Ishikawa (cell line): ENCODE measurements around the gene PYM1.

Experiments used
- CEBPB ChIP-seq: IDR thresholded peaks from 2 replicates; pipeline ENCODE4 v1.6.1; 2012
- CREB1 ChIP-seq: IDR thresholded peaks from 2 replicates; pipeline ENCODE4 v1.6.1; 2012; ENCODE audit warnings: low read depth
- EGR1 ChIP-seq: IDR thresholded peaks from 2 replicates; pipeline ENCODE4 v1.6.1; 2012
- EP300 ChIP-seq: IDR thresholded peaks from 2 replicates; pipeline ENCODE4 v1.6.1; 2012; ENCODE audit warnings: borderline replicate concordance
- FOXM1 ChIP-seq: IDR thresholded peaks from 2 replicates; pipeline ENCODE4 v1.6.1; 2012; ENCODE audit warnings: low read depth, borderline replicate concordance
- NFIC ChIP-seq: IDR thresholded peaks from 2 replicates; pipeline ENCODE4 v1.6.1; 2012
- RAD21 ChIP-seq: IDR thresholded peaks from 2 replicates; pipeline ENCODE4 v1.6.1; 2012; ENCODE audit warnings: low read depth
- REST ChIP-seq: IDR thresholded peaks from 2 replicates; pipeline ENCODE4 v1.6.1; 2012; ENCODE audit warnings: low read depth, mild to moderate bottlenecking
- TAF1 ChIP-seq: IDR thresholded peaks from 2 replicates; pipeline ENCODE4 v1.6.1; 2012; ENCODE audit warnings: low read depth, mild to moderate bottlenecking
- TCF12 ChIP-seq: IDR thresholded peaks from 2 replicates; pipeline ENCODE4 v1.6.1; 2012; ENCODE audit warnings: low read depth
- TEAD4 ChIP-seq: IDR thresholded peaks from 2 replicates; pipeline ENCODE4 v1.6.1; 2012
- USF1 ChIP-seq: IDR thresholded peaks from 2 replicates; pipeline ENCODE4 v1.6.1; 2012
- YY1 ChIP-seq: IDR thresholded peaks from 2 replicates; pipeline ENCODE4 v1.6.1; 2012; ENCODE audit warnings: low read depth
- ZBTB7A ChIP-seq: IDR thresholded peaks from 2 replicates; pipeline ENCODE4 v1.6.1; 2012; ENCODE audit warnings: low read depth
- TF ChIP-seq, protein P1 (sequence below): IDR thresholded peaks from 2 replicates; pipeline ENCODE4 v1.6.1; 2012

The PYM1 gene

DNA sequence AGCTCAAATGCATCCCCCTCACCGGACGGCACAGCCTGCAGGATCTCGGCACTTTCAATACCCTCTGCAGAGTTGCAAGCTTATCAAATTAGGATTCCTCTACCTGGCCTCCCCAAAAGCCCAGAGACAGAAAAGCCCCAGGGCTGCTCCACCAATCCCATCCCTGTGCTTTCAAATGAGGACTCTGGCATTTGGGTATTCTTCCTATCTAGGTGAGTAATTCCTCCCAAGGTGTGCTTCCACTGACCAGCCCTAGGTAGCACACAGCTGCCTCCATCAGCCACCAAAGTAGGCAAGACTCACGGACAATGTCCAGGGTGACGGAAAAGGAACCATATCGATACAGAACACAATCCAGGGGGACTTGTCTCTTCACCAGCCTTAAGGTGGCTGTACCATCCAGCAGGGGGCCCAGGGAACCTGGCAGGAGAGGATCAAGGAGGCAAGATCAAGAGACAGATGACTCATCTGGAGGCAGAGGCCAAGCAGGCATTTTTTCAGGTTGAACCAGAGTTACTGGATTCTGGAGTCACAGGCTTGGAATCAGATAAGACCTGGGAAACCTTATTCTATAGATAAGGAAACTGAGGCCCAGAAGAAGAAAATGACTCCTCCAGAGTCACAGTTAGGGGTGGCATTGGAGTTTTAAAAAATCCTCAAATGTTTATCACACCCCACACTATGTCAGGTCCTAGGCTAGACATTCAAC lies 28.3 kb upstream of the PYM1 start:
- TF ChIP-seq TAF1 = no peak
- no peak for TF ChIP-seq FOXM1
- TF ChIP-seq TEAD4 = peak; percentile 75
- peak; percentile 62; the same call in 1 of the 2 replicates for TF ChIP-seq TCF12
- peak; percentile 42; the same call in 1 of the 2 replicates for TF ChIP-seq EP300
- TF ChIP-seq NFIC = peak; percentile 78
- TF ChIP-seq RAD21 = peak; percentile 54

DNA sequence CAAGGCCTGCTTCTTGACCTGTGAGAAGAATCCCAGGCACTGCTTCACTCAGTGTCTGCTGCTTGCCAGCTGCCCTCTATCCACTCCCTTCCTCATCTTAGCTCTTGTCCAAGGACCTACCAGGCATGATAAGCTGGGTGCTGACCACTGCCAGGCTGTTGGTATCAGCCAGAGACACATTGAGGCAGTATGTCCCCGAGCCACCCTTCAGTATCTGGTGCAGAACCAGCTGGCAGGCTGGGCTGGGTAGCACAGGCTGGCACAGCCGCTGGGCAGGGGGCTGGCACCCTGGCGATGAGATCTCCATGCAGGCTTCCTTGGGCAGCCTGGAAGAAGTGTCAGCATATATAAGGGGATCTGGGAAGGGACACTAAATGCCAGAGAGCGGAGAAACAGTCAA lies 27.6 kb upstream of the PYM1 start:
- no peak for TF ChIP-seq TCF12
- TF ChIP-seq TEAD4 = no peak
- TF ChIP-seq REST = no peak
- no peak for TF ChIP-seq TAF1
- no peak for TF ChIP-seq YY1
- no peak for TF ChIP-seq EP300
- TF ChIP-seq ZBTB7A = no peak
- TF ChIP-seq, protein P1, sequence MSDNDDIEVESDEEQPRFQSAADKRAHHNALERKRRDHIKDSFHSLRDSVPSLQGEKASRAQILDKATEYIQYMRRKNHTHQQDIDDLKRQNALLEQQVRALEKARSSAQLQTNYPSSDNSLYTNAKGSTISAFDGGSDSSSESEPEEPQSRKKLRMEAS = no peak
- no peak for TF ChIP-seq RAD21
- no peak for TF ChIP-seq USF1
- TF ChIP-seq NFIC = no peak
- no peak for TF ChIP-seq EGR1
- TF ChIP-seq CREB1 = no peak
- no peak for TF ChIP-seq CEBPB
- TF ChIP-seq FOXM1 = no peak

DNA sequence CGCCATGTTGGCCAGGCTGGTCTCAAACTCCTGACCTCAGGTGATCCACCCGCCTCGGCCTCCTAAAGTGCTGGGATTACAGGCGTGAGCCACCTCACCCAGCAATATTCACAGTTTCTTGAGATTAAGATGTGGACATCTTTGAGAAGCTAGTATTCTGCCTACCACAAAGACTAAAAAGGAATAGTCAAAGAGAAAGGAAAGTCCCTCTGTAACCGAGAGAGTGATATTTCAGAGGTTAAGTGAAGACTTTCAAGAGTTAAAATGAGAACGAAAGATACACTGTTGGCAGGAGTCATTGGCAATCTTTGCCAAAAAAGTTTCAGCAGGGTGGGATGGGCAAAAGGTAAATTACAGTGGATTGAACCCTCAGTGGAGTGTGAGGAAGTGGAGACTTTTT lies 18.9 kb upstream of the PYM1 start:
- TF ChIP-seq ZBTB7A (no peak), FOXM1 (no peak), NFIC (no peak), CREB1 (no peak), EGR1 (no peak), TCF12 (no peak), REST (no peak), USF1 (no peak), YY1 (no peak), TAF1 (no peak), RAD21 (no peak), TEAD4 (no peak), CEBPB (no peak), EP300 (no peak)
- TF ChIP-seq, protein P1 = no peak

DNA sequence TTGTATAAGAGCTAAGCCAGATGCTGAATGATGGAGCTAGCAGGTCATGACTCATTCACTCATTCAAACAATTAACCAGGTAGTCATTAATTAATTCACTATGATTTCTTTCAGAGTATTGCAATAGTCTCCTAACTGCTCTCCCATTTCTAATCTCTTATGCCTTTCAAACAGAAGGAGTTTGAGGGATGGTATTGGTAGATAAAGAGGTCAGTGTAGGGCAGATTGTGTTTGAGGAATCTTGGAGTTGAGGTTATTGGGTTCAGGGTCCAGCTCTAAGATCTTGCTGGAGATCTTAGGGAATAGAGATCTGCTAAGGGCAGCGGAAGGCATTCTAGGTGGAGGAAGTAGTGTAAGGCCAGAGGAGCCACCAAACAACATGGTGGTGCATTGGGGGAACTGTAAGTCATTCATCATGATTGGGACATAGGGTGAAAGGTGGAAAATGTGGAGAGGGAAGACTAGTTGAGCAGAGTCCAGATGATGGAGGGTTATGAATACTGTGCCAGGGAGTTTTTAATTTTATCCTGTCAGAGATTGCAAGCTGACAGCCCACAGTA lies 15.0 kb upstream of the PYM1 start:
- TF ChIP-seq NFIC = no peak
- TF ChIP-seq TAF1 = no peak
- no peak for TF ChIP-seq ZBTB7A
- TF ChIP-seq FOXM1 = no peak
- TF ChIP-seq RAD21 = no peak
- TF ChIP-seq, protein P1 = no peak
- no peak for TF ChIP-seq USF1

- TF ChIP-seq REST = no peak
- no peak for TF ChIP-seq EGR1
- no peak for TF ChIP-seq USF1
- no peak for TF ChIP-seq FOXM1
- no peak for TF ChIP-seq TEAD4
- no peak for TF ChIP-seq NFIC
- no peak for TF ChIP-seq TAF1
- TF ChIP-seq YY1 = no peak
- no peak for TF ChIP-seq CEBPB
Measured at GRCh38 chr12:55942055-55942454, 14.4 kb upstream of the PYM1 start.
